T-helper 2 cell treated with Interferon-gamma antibody and Interleukin-4, amounts not matched to agents 5 μg/mL and 100 μg/mL, for 36 hours (primary cell): Measurements from ENCODE around the gene CORT.
"Not testable (repeated sequence)": the region's sequence is repeated elsewhere in the genome, so short reads cannot be mapped to it uniquely, and the experiment has no call there.

Experiments used
- DNase-seq: peaks from one replicate; pipeline ENCODE4 v3.0.0; 2021; ENCODE audit warnings: low spot score
- H3K27ac Mint-ChIP-seq: one replicate; pipeline ENCODE4 v1.8.0; 2021; ENCODE audit warnings: mild to moderate bottlenecking, mixed read lengths
- H3K27me3 Mint-ChIP-seq: one replicate; pipeline ENCODE4 v1.8.0; 2021; ENCODE audit warnings: low read depth, mixed read lengths
- H3K36me3 Mint-ChIP-seq: one replicate; pipeline ENCODE4 v1.8.0; 2021; ENCODE audit warnings: low read depth, mixed read lengths
- H3K4me1 Mint-ChIP-seq: one replicate; pipeline ENCODE4 v1.8.0; 2021; ENCODE audit warnings: low read depth, mixed read lengths
- H3K4me3 Mint-ChIP-seq: one replicate; pipeline ENCODE4 v1.8.0; 2022; ENCODE audit warnings: mild to moderate bottlenecking, moderate library complexity, mixed read lengths
- H3K9me3 Mint-ChIP-seq: one replicate; pipeline ENCODE4 v1.8.0; 2021; ENCODE audit warnings: mixed read lengths

The CORT gene

DNA sequence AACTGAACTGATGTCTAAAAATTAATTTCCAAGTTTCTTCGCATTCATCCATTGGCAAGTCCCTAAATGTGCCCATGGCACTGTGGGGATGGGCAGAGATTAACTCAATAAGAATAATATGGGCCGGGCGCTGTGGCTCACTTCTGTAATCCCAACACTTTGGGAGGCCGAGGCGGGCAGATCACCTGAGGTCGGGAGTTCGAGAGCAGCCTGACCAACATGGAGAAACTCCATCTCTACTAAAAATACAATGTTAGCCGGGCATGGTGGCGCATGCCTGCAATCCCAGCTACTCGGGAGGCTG, 24.4 kb downstream of the CORT start:
- H3K9me3 Mint-ChIP-seq, H3K36me3 Mint-ChIP-seq, H3K27me3 Mint-ChIP-seq, DNase-seq: not testable (repeated sequence)
- H3K27ac Mint-ChIP-seq = peak overlapping the region; percentile 56
- peaks cover 29% of the 10 kb centered on the region for H3K4me1 Mint-ChIP-seq
- H3K4me3 Mint-ChIP-seq = peak overlapping the region; percentile 93

DNA sequence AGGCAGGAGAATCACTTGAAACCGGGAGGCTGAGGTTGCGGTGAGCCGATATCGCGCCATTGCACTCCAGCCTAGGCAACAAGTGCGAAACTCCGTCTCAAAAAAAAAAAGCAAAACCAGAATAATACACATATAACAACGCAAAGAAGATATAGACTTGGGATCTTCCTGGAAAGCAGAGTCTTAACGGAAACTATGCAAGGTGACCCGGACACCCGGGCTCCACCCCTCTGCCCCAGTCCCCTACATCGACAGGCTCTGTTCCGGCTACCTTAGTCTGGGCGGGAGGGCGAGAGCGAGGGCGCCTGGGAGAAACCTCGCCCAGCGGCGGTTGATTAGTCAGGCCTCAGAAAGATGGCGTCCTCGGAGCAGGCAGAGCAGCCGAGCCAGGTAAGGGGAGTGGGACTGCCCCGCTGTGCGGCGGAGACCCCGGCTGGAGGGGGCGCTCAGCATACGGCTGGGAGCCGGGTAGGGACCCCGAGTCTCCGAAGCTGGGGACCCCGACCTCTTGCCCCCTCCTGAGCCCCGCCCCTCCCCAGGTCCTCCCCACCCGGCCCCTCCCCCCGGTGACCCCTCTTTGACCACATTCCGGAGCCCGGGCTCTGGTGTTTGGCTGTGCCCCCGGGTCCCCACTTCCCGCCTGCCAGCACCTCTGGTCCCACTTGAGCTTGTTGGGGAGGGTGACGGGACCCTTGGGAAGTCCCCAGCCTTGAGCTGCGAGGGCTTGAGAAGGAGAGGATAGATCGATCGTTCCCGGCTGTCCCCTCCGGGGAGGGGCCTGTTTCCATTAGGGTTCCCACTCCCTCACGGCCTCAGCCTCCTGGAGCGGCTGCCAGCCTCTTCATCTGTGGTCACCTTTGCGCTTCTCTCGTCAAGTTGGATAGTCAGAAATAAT, 25.0 kb downstream of the CORT start, which contains the start of gene PEX14:
Gene PEX14 (plus strand): TSS at position 338 of the 895 bp plus-strand sequence. CDS start 17 bp downstream, at position 355.
- H3K4me3 Mint-ChIP-seq = peak within 1 kb of the TSS; percentile 93
- DNase-seq = peak; percentile 88
- H3K27ac Mint-ChIP-seq = peak within 1 kb of the TSS; percentile 89
- no peaks in the 10 kb centered on the region for H3K27me3 Mint-ChIP-seq
- H3K4me1 Mint-ChIP-seq = peaks cover 31% of the 10 kb centered on the region
- no peaks in the 10 kb centered on the region for H3K9me3 Mint-ChIP-seq
- H3K36me3 Mint-ChIP-seq = peaks cover 2% of the 10 kb centered on the region

DNA sequence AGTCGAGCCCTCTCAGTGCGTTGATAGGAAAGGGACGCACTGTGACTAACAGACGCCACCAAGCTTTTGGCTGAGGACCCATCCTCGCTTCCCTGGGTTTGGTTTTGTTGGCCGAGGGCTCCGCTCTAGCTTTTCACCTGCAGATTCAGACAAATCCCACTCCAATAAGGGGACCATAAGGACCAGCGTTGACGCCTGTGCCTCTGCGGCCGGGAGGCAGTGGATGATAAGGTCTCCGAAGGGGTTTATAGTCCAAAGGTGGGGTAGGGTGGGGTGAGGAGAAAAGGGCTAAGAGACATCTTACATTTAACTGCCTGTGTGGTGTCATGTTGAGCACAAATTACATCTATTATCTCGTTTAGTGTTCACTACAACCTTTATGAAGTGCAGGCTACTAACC, 25.7 kb downstream of the CORT start:
- Mint-ChIP-seq H3K9me3 (no peaks in the 10 kb centered on the region), H3K4me3 (peak overlapping the region; percentile 93), H3K36me3 (peaks cover 2% of the 10 kb centered on the region), H3K27me3 (no peaks in the 10 kb centered on the region), H3K4me1 (peaks cover 31% of the 10 kb centered on the region), H3K27ac (peak overlapping the region; percentile 89)
- DNase-seq = no peak

DNA sequence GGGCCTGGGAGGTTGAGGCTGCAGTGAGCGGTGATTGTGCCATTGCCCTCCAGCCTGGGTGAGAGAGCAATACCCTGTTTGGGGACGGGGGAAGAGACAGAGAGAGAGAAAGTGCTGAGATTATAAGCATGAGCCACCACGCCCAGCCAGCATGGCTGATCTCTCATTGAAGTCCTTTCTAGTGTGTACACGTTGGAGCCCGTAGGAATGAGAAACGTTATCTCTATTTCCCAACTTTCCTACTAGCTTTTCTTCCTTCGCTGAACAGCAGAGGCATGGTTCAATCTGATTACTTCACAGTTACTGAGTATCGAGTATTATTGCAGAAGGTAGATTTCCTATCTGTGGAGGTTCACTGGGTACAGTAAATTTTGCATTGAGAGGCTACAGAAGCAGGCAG, 29.5 kb downstream of the CORT start:
- Mint-ChIP-seq H3K36me3 (peaks cover 5% of the 10 kb centered on the region), H3K9me3 (no peaks in the 10 kb centered on the region), H3K27ac (no peak overlapping the region), H3K4me1 (peaks cover 17% of the 10 kb centered on the region), H3K27me3 (no peaks in the 10 kb centered on the region), H3K4me3 (no peak overlapping the region)
- DNase-seq = no peak

DNA sequence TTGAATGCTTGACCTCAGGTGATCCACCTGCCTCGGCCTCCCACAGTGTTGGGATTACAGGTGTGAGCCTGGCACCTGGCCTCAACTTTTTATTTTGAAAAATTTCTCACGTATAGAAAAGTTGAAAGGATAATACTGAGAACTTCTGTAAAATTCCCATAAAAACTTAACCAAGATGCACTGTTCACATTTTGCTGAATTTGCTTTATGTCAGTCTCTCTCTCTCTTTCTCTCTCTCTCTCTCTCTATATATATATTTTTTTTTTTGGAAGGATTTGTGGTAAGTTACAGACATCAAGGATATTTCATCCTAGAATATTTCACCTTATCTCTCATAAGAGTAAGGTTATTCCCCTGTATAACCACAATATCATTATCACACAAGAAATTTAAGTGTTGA, 30.8 kb downstream of the CORT start:
- H3K36me3 Mint-ChIP-seq = peaks cover 6% of the 10 kb centered on the region
- no peaks in the 10 kb centered on the region for H3K9me3 Mint-ChIP-seq
- DNase-seq = no peak
- no peak overlapping the region for H3K4me3 Mint-ChIP-seq
- H3K4me1 Mint-ChIP-seq = peaks cover 14% of the 10 kb centered on the region
- no peaks in the 10 kb centered on the region for H3K27me3 Mint-ChIP-seq
- no peak overlapping the region for H3K27ac Mint-ChIP-seq

DNA sequence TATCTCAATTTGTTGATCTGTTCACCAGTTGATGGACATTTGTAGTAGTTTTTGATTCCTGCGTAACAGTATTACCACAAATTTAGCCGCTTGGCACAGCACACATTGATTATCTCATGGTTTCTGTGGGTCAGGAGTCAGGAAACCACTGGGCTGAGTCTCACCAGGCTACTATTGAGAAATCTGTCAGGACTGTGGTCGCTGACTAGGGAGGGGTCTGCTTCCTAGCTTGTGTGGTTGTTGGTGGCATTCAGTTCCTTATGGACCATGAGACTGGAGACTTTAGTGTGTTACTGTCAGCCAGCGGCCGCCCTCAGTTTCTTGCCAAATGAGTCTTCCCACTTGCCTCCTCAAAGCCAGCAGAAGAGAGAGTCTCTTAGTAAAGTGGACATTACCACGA, 34.7 kb downstream of the CORT start:
- H3K36me3 Mint-ChIP-seq = peaks cover 14% of the 10 kb centered on the region
- no peak for DNase-seq
- H3K27me3 Mint-ChIP-seq = no peaks in the 10 kb centered on the region
- peaks cover under 1% of the 10 kb centered on the region for H3K4me1 Mint-ChIP-seq
- H3K27ac Mint-ChIP-seq = no peak overlapping the region
- H3K9me3 Mint-ChIP-seq = no peaks in the 10 kb centered on the region
- H3K4me3 Mint-ChIP-seq = no peak overlapping the region

DNA sequence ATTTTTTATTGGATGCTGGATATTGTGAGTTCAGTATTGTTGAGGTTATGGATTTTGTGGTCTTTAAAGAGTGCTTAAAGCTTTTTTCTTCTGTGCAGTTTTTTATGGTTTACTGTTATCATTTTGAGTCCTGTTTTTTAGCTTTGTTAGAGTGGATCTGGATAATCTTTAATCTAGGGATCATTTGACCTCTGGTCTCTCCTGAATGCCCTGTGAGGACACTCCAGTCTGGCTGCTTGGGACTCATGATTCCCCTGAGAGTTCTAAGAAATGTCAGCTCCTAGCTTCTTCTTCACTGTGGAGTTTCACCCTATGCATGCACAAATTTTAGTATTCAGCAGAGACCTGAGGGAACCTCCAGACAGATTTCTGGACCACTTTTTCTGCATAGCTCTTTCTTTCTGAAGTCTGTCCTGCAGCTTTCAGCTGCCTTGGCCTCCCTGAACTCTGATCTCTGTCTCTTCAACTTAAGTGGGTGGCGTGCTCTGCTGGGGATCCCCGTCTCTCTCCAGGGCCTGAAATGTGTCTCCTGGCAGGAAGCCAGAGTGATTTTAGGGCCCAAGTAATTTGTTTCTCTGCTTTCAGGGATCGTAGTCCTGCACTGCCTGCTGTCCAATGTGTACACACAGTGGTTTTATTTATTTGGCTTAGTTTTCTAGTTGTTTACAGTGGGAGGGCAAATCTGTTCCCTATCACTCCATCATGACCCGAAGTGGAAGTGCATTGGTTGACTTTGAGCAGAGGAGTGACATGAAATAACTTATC, 39.6 kb downstream of the CORT start:
- H3K4me1 Mint-ChIP-seq = peaks cover 7% of the 10 kb centered on the region
- peaks cover 11% of the 10 kb centered on the region for H3K36me3 Mint-ChIP-seq
- H3K9me3 Mint-ChIP-seq = no peaks in the 10 kb centered on the region
- no peak overlapping the region for H3K4me3 Mint-ChIP-seq
- H3K27me3 Mint-ChIP-seq = no peaks in the 10 kb centered on the region
- no peak overlapping the region for H3K27ac Mint-ChIP-seq
- DNase-seq = no peak

DNA sequence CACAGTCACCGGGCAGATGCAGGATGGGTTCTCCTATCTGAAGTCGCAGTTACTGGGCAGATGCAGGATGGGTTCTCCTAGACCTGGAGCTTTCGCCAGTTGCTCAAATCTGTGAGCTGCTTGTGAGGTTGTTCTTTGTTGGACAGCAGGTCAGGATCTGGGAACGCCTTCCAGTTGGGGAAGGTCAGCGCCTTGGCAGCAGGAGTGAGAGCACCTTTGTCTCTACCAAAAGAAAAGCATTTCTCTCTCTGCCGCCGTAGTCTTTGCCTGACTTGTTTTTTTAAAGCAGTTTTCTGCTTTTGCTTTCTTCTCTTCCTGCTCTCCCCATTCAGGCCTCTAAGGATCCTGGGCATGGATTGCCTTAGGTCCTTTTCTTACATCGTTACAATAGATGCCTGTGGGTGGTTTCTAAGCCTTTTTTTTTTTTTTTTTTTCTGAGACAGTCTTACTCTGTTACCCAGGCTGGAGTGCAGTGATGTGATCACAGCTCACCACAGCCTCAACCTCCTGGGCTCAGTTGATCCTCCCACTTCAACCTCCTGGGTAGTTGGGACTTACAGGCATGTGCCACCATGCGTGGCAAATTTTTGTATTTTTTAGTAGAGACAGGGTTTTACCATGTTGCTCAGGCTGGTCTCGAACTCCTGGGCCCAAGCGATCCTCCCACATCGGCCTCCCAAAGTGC, 40.6 kb downstream of the CORT start:
- no peaks in the 10 kb centered on the region for H3K27me3 Mint-ChIP-seq
- H3K9me3 Mint-ChIP-seq = no peaks in the 10 kb centered on the region
- no peak overlapping the region for H3K27ac Mint-ChIP-seq
- no peak for DNase-seq
- peaks cover 8% of the 10 kb centered on the region for H3K36me3 Mint-ChIP-seq
- H3K4me1 Mint-ChIP-seq = peaks cover 16% of the 10 kb centered on the region
- H3K4me3 Mint-ChIP-seq = no peak overlapping the region

DNA sequence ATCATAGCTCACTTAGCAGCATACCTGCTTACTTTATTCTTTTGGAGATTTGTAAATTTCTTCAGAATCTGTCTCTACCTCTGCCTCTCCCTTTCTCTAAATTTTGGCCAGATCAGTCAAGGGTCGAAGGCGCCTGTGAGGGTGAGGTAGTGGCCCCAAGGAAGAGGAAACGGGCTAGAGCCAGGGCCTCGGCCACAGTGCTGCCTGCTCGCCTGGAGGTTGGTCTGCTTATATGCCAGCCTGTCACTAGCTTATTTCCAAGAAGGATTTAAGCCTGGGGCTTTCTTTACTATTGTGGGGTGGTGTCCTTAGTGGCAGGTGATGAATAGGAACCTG, 44.6 kb downstream of the CORT start:
- Mint-ChIP-seq H3K27me3 (no peaks in the 10 kb centered on the region), H3K4me1 (peaks cover 47% of the 10 kb centered on the region), H3K4me3 (peak overlapping the region; percentile 86), H3K27ac (peak overlapping the region; percentile 88), H3K36me3 (peaks cover 8% of the 10 kb centered on the region), H3K9me3 (no peaks in the 10 kb centered on the region)
- no peak for DNase-seq

DNA sequence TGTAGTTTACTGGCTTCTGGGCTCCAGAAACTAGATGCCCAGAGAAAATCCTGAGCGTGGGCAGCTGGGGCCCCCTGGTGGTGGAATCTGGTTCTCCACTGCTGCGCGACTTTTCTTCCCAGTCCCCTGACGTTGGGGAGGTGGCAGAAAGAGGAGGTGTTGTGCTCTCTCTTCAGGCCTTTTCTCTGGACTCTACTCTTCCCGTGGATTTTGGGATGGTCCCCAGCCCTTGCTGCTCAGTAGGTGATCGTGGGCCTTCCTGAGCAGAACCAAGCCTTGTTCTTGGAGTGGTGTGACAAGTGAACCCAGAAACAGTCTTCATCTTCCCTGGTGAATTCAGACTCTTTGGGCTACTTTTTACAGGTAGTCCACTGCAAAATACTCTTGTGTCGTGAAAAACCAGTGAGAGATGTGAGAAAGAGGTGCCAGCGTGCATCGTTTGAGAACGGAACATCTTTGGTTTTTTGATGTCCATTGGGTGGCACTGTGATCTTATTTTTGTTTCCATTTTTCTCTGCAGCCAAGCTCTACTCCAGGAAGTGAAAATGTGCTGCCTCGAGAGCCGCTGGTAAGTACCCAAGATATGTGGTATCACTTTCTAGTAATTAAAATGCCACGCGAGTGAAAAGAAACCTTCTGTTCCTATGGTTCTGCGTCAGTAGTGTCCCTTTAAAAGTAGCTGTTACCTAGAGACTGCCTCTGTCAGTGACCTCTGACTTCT, 45.1 kb downstream of the CORT start:
- DNase-seq = peak; percentile 72

DNA sequence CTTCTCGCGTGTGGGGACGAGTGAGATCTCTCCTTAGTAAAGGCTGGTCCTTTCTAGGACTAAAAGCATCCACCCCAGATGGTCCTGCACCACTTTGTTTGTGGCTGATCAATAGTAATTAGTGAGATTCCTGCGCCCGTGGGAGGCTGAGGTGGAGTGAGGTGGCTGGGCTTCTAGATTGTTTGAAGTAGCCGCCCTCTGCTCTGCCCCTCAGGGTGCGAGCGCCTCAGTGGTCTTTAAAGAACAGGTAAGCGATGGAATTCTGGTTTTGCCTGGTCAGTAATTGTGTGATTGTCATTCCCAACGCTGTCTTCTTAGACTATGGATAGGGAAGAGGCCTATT, 45.6 kb downstream of the CORT start:
- H3K27ac Mint-ChIP-seq = peak overlapping the region; percentile 88
- H3K4me1 Mint-ChIP-seq = peaks cover 48% of the 10 kb centered on the region
- no peaks in the 10 kb centered on the region for H3K9me3 Mint-ChIP-seq
- no peak for DNase-seq
- H3K36me3 Mint-ChIP-seq = peaks cover 10% of the 10 kb centered on the region
- no peaks in the 10 kb centered on the region for H3K27me3 Mint-ChIP-seq
- peak overlapping the region; percentile 86 for H3K4me3 Mint-ChIP-seq

More for the DNA sequence above, 45.1 kb downstream of the CORT start:
- Mint-ChIP-seq H3K27me3 (no peaks in the 10 kb centered on the region), H3K4me3 (peak overlapping the region; percentile 86), H3K9me3 (no peaks in the 10 kb centered on the region), H3K4me1 (peaks cover 47% of the 10 kb centered on the region), H3K36me3 (peaks cover 10% of the 10 kb centered on the region), H3K27ac (peak overlapping the region; percentile 88)

DNA sequence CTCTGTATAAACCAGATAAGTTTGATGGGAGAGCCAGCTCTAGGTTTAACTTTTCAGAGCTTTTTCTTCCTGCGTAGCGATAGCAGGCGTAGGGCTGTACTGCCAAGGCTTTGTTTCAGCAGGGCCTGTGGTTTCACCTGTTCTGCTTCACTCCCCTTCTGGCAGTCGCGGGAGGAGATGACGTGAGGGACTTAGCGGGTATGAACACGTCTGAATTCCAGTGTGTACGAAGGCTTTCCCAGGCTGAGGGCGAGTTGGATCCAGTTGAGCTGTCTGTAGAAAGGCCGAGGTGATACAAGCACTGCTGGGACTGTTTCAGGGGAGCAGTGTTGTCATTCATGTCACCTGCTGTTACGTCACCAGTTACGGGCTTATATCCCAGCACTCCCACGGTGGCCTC, 46.1 kb downstream of the CORT start:
- no peak for DNase-seq
- Mint-ChIP-seq H3K27ac (peak overlapping the region; percentile 88), H3K36me3 (peaks cover 10% of the 10 kb centered on the region), H3K9me3 (no peaks in the 10 kb centered on the region), H3K4me3 (peak overlapping the region; percentile 86), H3K4me1 (peaks cover 49% of the 10 kb centered on the region), H3K27me3 (no peaks in the 10 kb centered on the region)

DNA sequence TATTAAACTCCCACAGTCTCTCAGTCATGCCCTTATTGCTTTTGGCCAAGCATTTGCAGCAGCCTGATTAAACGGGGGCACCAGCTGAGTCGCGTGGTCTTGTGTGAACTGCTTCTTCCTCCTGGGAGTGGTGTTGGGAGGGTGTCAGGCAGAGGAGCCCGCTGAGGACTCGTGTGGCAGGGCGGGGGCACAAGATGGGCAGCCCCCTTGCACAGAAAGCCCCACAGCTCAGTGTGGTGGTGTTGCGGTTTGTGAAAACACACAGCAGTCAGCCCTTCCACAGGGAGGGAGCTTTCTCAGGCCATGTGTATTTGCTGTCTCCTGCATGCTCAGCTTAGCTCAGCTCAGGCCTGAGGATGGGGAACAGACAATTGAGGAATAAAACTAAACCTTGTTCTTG, 47.3 kb downstream of the CORT start:
- peaks cover 53% of the 10 kb centered on the region for H3K4me1 Mint-ChIP-seq
- no peaks in the 10 kb centered on the region for H3K27me3 Mint-ChIP-seq
- no peak overlapping the region for H3K27ac Mint-ChIP-seq
- H3K36me3 Mint-ChIP-seq = peaks cover 10% of the 10 kb centered on the region
- H3K4me3 Mint-ChIP-seq = no peak overlapping the region
- no peak for DNase-seq
- no peaks in the 10 kb centered on the region for H3K9me3 Mint-ChIP-seq
